K562 (cell line): ENCODE results near the gene NPEPL1. TPM values are rescaled to one million over a fixed set of nuclear protein-coding genes. Genes with fewer than 3 reads are reported as not detected.

Experiments used
- ATAC-seq: fragments of 200-7000 bp; cut with Tn5 transposase; 3 replicates; pipeline ENCODE4 v1.9.1; 2020; ENCODE audit warnings: moderate library complexity
- BruUV-seq: library from RNA; stranded (reverse); fragments of 400-500 nt; replicated peaks from 2 replicates; lab custom pipeline; 2021; lab: Mats Ljungman, UMichigan
- CTCF ChIA-PET: fragments of 300-600 bp; formaldehyde crosslinking; extraction: SDS; loops from one replicate; lab custom pipeline; 2021; ENCODE audit warnings: low intra/inter-chr PET ratio; lab: Yijun Ruan, JAX
- POLR2A ChIA-PET: fragments of 300-600, 350-650 bp; sonication (Branson Sonifier 250); formaldehyde crosslinking; extraction: SDS; loops from one replicate; lab custom pipeline; 2021; ENCODE audit warnings: antibody characterized with exemption, inconsistent platforms; lab: Yijun Ruan, JAX
- DNase-seq, 4 experiments: peaks; one replicate each; pipeline versions ENCODE4 v3.0.0 to v3.0.0-alpha.2; 2011 to 2018; ENCODE audit warnings: low spot score in 3 of 4, mixed read lengths in 3 of 4; ENCODE audit errors: extremely low read depth in 1 of 4
- FAIRE-seq: peaks from 2 replicates; lab custom pipeline; 2011; peaks lifted over from hg19 to GRCh38; lab: Jason Lieb, UNC
- H2AFZ ChIP-seq: 2 replicates; pipeline ENCODE4 v1.6.0; 2011; ENCODE audit warnings: low read depth, low read length, control low read depth, inconsistent platforms
- H3K27ac ChIP-seq: fragments of 200-600 bp; 3 replicates; pipeline ENCODE4 v1.8.0; 2011; ENCODE audit warnings: low read depth, mild to moderate bottlenecking, control low read depth, inconsistent platforms, low read length, moderate library complexity, mixed read lengths; ENCODE audit errors: extremely low read depth
- H3K27me3 ChIP-seq, 2 experiments: fragments of 300-600 bp in 1 of 2; 2 replicates in 1 of 2; 3 replicates in 1 of 2; pipeline versions ENCODE4 v1.6.0 to v1.8.0; 2011; ENCODE audit warnings: inconsistent platforms in 2 of 2, low read length in 2 of 2, mild to moderate bottlenecking in 1 of 2, mixed read lengths in 1 of 2, moderate library complexity in 1 of 2; ENCODE audit not compliant: control insufficient read depth in 2 of 2, insufficient read depth in 2 of 2
- H3K36me3 ChIP-seq: fragments of 300-600 bp; 3 replicates; pipeline ENCODE4 v1.8.0; 2011; ENCODE audit warnings: mild to moderate bottlenecking, low read length, inconsistent platforms; ENCODE audit not compliant: control insufficient read depth, insufficient read depth
- H3K4me1 ChIP-seq, 2 experiments: fragments of 200-600 bp in 1 of 2; replicated peaks in 1 of 2; 2 replicates in 1 of 2; 3 replicates in 1 of 2; pipeline versions ENCODE4 v1.5.1 to v1.8.0; 2011; ENCODE audit warnings: inconsistent platforms in 2 of 2, low read length in 2 of 2, mild to moderate bottlenecking in 1 of 2, mixed read lengths in 1 of 2, moderate library complexity in 1 of 2; ENCODE audit not compliant: control insufficient read depth in 2 of 2, insufficient read depth in 2 of 2
- H3K4me2 ChIP-seq: 2 replicates; pipeline ENCODE4 v1.6.1; 2011; ENCODE audit warnings: low read length, control low read depth, inconsistent platforms, mixed read lengths; ENCODE audit not compliant: insufficient read depth
- H3K4me3 ChIP-seq: fragments of 200-600 bp; sonication (generic), shearing (Covaris generic); 2 replicates; pipeline ENCODE4 v1.5.1; 2016; ENCODE audit warnings: control low read depth, inconsistent platforms
- H3K79me2 ChIP-seq: fragments of 200-600 bp; 3 replicates; pipeline ENCODE4 v1.8.0; 2011; ENCODE audit warnings: low read length, inconsistent platforms; ENCODE audit not compliant: control insufficient read depth, insufficient read depth
- H3K9ac ChIP-seq, 2 experiments: 2 replicates each; pipeline versions ENCODE4 v1.6.0 to v1.6.1; 2011; ENCODE audit warnings: low read depth in 2 of 2, low read length in 2 of 2, control low read depth in 1 of 2, inconsistent platforms in 1 of 2, mild to moderate bottlenecking in 1 of 2, mixed read lengths in 1 of 2; ENCODE audit not compliant: insufficient read depth in 1 of 2
- H3K9me1 ChIP-seq: one replicate; pipeline ENCODE4 v1.6.0; 2011; ENCODE audit warnings: inconsistent platforms, mild to moderate bottlenecking, low read length, moderate library complexity; ENCODE audit not compliant: control insufficient read depth, insufficient read depth
- H3K9me3 ChIP-seq: replicated peaks from 2 replicates; pipeline ENCODE4 v1.5.1; 2011; ENCODE audit warnings: low read depth, low read length, inconsistent platforms; ENCODE audit not compliant: control insufficient read depth, insufficient read depth
- H4K20me1 ChIP-seq: replicated peaks from 2 replicates; pipeline ENCODE4 v1.6.1; 2011; ENCODE audit warnings: low read length, inconsistent platforms, mixed read lengths; ENCODE audit not compliant: control insufficient read depth, insufficient read depth
- ARNT ChIP-seq, 2 experiments: fragments of 450-650 bp; IDR thresholded peaks; 2 replicates each; pipeline ENCODE4 v1.6.1; 2016; ENCODE audit warnings: mild to moderate bottlenecking in 1 of 2
- BRD4 ChIP-seq: fragments of 200-600 bp; sonication (generic); IDR thresholded peaks from 2 replicates; pipeline ENCODE4 v1.6.1; 2017; ENCODE audit warnings: inconsistent platforms
- CC2D1A ChIP-seq: fragments of 450-650 bp; IDR thresholded peaks from 2 replicates; pipeline ENCODE4 v1.6.1; 2017; ENCODE audit warnings: mild to moderate bottlenecking
- MAFK ChIP-seq: IDR thresholded peaks from 2 replicates; pipeline ENCODE4 v1.6.1; 2011; ENCODE audit warnings: low read length, improper control_type of control experiment
- PURB ChIP-seq: sonication (generic); formaldehyde crosslinking; IDR thresholded peaks from 2 replicates; pipeline ENCODE4 v1.9.0; 2021; ENCODE audit warnings: low read depth, mild to moderate bottlenecking, missing genetic modification reagents
- SMAD2 ChIP-seq: fragments of 150-350 bp; IDR thresholded peaks from 2 replicates; pipeline ENCODE4 v1.6.1; 2014; ENCODE audit warnings: low read depth, mild to moderate bottlenecking, low read length
- SREBF1 ChIP-seq: fragments of 150-350 bp; IDR thresholded peaks from 2 replicates; pipeline ENCODE4 v1.6.1; 2014; ENCODE audit warnings: antibody characterized with exemption, low read depth, low read length, borderline replicate concordance
- ZNF436 ChIP-seq: fragments of 250-450, 450-650 bp; sonication (Bioruptor Pico); formaldehyde crosslinking; IDR thresholded peaks from 2 replicates; pipeline ENCODE4 v1.7.0; 2020; ENCODE audit warnings: mild to moderate bottlenecking
- ZNF551 ChIP-seq: fragments of 250-450 bp; sonication (Bioruptor Pico); IDR thresholded peaks from 2 replicates; pipeline ENCODE4 v1.5.0; 2021; ENCODE audit warnings: mild to moderate bottlenecking, moderate library complexity
- ZNF589 ChIP-seq: fragments of 200-800 bp; sonication (Bioruptor generic); IDR thresholded peaks from 2 replicates; pipeline ENCODE4 v1.6.1; 2016; ENCODE audit warnings: low read depth, missing genetic modification characterization, missing compliant biosample characterization
- WGBS: fragments of 100-300 bp; shearing (Covaris generic); methylation state at CpG from one replicate; pipeline ENCODE4 v1.1.6; 2016; ENCODE audit warnings: low coverage, mixed read lengths; ENCODE audit not compliant: insufficient coverage; ENCODE audit errors: missing lambda C conversion rate; 5-methylcytosine and 5-hydroxymethylcytosine counted together
- in situ Hi-C: fragments of 300-500 bp; cut with MboI; formaldehyde crosslinking; loops from 4 replicates; pipeline ENCODE4 v1.15.0; 2018; ENCODE audit warnings: inconsistent platforms, mixed read lengths
- intact Hi-C: fragments of 100-400 bp; cut with micrococcal nuclease; formaldehyde crosslinking; loops from 2 replicates; pipeline ENCODE4 v1.14.2; 2022
- polyA plus RNA-seq, 8 experiments: library from polyadenylated mRNA; depleted of rRNA in 4 of 8; stranded (reverse) in 5 of 8; unstranded in 3 of 8; fragments of >200 nt; fragmentation: Nextera tagmentation in 2 of 8; fragmentation: Illumina TruSeq in 1 of 8; extraction: Ambion mirVana in 2 of 8; extraction: Trizol in 1 of 8; gene quantifications; 2 replicates each; pipeline versions ENCODE4 v1.2.1 to v1.2.3, GENCODE V29; 2011 to 2014; ENCODE audit warnings: inconsistent platforms in 1 of 8, missing spikeins in 1 of 8
- total RNA-seq, 7 experiments: library from RNA; depleted of rRNA in 6 of 7; stranded (reverse); fragments of >200 nt in 6 of 7; fragmentation: Illumina TruSeq in 2 of 7; extraction: Trizol in 2 of 7; gene quantifications; 2 replicates each; pipeline versions ENCODE4 v1.2.1 to v1.2.3, GENCODE V29; 2011 to 2021; ENCODE audit warnings: low replicate concordance in 1 of 7
- TF ChIP-seq, protein P1 (sequence below), 2 experiments: IDR thresholded peaks; 2 replicates each; pipeline ENCODE4 v1.6.1; 2012; ENCODE audit warnings: improper control_type of control experiment in 2 of 2, low read depth in 2 of 2, low read length in 2 of 2, borderline replicate concordance in 1 of 2
- TF ChIP-seq, protein P2 (sequence below): fragments of 450-650 bp; IDR thresholded peaks from 2 replicates; pipeline ENCODE4 v1.6.1; 2016; ENCODE audit warnings: low read depth

The NPEPL1 gene
- total and polyA plus RNA-seq, 9 of the 15 experiments (the other 6 are each of a cell fraction or from before 2014, with no cell fraction given), result 0.04 to 5.6 (median 0.94) TPM

DNA sequence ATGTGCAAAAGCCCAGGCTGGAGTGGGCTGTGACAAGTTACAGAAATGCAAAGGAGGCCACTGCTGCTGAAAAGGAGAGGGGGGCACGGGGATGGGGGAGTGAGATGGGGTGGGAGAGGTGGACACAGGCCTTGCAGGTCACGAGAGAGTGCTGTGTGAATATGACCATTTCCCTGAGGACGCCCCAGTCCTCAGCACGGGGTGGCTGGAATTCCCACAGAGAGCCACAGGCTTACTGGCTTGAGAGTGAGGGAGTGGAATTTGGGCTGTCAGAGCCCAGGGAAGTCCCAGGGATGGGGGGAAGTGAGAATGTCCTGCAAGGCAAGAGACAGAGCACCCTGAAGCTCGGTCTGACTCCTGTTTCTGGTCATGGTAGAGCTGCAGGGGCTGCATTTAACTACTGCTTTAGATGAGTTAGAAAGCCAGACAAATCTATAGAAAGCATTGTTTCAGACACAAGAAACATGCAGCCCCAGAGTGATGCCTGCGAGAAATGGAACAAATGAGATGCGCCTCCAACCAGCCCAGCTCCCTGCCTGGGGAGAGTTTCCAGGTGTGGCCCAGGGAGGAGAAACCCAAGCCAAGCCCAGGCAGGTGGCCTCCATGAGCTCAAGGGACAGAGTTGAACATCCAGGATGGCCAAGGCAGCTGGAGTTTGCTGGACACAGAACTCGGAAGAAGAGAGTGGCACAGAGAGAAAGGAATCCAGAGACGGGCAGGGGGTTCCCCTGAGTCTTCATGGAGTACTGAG lies 30.5 kb downstream of the NPEPL1 start:
- TF ChIP-seq BRD4 (no peak), CC2D1A (no peak), ARNT (IDR thresholded peaks at IDR 0.05) (no peak), ZNF436 (CRISPR knock-in tag) (no peak), PURB (CRISPR knock-in tag) (no peak), ZNF589 (no peak), SREBF1 (no peak), ZNF551 (CRISPR knock-in tag) (no peak), SMAD2 (no peak), MAFK (no peak)
- TF ChIP-seq, protein P1, sequence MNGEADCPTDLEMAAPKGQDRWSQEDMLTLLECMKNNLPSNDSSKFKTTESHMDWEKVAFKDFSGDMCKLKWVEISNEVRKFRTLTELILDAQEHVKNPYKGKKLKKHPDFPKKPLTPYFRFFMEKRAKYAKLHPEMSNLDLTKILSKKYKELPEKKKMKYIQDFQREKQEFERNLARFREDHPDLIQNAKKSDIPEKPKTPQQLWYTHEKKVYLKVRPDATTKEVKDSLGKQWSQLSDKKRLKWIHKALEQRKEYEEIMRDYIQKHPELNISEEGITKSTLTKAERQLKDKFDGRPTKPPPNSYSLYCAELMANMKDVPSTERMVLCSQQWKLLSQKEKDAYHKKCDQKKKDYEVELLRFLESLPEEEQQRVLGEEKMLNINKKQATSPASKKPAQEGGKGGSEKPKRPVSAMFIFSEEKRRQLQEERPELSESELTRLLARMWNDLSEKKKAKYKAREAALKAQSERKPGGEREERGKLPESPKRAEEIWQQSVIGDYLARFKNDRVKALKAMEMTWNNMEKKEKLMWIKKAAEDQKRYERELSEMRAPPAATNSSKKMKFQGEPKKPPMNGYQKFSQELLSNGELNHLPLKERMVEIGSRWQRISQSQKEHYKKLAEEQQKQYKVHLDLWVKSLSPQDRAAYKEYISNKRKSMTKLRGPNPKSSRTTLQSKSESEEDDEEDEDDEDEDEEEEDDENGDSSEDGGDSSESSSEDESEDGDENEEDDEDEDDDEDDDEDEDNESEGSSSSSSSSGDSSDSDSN (IDR thresholded peaks at IDR 0.05; ENCODE audit: borderline replicate concordance in 1 of 2, low read depth in 2 of 2, low read length in 2 of 2), result no peak
- TF ChIP-seq, protein P2, sequence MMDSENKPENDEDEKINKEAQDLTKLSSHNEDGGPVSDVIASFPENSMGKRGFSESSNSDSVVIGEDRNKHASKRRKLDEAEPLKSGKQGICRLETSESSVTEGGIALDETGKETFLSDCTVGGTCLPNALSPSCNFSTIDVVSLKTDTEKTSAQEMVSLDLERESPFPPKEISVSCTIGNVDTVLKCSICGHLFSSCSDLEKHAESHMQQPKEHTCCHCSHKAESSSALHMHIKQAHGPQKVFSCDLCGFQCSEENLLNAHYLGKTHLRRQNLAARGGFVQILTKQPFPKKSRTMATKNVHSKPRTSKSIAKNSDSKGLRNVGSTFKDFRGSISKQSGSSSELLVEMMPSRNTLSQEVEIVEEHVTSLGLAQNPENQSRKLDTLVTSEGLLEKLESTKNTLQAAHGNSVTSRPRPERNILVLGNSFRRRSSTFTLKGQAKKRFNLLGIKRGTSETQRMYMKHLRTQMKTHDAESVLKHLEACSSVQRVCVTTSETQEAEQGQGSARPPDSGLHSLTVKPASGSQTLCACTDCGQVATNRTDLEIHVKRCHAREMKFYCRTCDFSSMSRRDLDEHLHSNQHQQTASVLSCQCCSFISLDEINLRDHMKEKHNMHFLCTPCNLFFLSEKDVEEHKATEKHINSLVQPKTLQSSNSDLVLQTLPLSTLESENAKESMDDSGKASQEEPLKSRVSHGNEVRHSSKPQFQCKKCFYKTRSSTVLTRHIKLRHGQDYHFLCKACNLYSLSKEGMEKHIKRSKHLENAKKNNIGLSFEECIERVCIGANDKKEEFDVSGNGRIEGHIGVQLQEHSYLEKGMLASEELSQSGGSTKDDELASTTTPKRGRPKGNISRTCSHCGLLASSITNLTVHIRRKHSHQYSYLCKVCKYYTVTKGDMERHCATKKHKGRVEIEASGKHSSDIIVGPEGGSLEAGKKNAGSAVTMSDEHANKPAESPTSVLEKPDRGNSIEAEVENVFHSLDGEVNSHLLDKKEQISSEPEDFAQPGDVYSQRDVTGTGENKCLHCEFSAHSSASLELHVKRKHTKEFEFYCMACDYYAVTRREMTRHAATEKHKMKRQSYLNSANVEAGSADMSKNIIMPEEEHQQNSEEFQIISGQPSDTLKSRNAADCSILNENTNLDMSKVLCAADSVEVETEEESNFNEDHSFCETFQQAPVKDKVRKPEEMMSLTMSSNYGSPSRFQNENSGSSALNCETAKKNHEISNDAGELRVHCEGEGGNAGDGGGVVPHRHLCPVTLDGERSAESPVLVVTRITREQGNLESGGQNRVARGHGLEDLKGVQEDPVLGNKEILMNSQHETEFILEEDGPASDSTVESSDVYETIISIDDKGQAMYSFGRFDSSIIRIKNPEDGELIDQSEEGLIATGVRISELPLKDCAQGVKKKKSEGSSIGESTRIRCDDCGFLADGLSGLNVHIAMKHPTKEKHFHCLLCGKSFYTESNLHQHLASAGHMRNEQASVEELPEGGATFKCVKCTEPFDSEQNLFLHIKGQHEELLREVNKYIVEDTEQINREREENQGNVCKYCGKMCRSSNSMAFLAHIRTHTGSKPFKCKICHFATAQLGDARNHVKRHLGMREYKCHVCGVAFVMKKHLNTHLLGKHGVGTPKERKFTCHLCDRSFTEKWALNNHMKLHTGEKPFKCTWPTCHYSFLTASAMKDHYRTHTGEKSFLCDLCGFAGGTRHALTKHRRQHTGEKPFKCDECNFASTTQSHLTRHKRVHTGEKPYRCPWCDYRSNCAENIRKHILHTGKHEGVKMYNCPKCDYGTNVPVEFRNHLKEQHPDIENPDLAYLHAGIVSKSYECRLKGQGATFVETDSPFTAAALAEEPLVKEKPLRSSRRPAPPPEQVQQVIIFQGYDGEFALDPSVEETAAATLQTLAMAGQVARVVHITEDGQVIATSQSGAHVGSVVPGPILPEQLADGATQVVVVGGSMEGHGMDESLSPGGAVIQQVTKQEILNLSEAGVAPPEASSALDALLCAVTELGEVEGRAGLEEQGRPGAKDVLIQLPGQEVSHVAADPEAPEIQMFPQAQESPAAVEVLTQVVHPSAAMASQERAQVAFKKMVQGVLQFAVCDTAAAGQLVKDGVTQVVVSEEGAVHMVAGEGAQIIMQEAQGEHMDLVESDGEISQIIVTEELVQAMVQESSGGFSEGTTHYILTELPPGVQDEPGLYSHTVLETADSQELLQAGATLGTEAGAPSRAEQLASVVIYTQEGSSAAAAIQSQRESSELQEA, result no peak
- H3K4me1 ChIP-seq, result no peaks in the 10 kb centered on the region; a peak in 1 of 5 replicates
- H3K36me3 ChIP-seq, result no peaks in the 10 kb centered on the region
- H3K9me3 ChIP-seq, result no peaks in the 10 kb centered on the region; the same call in 1 of the 2 replicates
- no peaks in the 10 kb centered on the region for H3K9me1 ChIP-seq
- no TSS peak for BruUV-seq
- H3K9ac ChIP-seq, result no peak overlapping the region
- intact Hi-C loops (no loop called here), in situ Hi-C loops (no loop called here)
- no peaks in the 10 kb centered on the region for H3K79me2 ChIP-seq
- CTCF ChIA-PET, result no interaction called here
- 0% methylated on average over 9 of the region's 9 CpGs for WGBS
- POLR2A ChIA-PET, result interaction anchor here (0.6 kb wide), 1 partner anchor 897 kb away, joined by 3 read pairs; no protein-coding TSS in a partner anchor
- H3K27me3 ChIP-seq, result peaks cover 20 to 50% of the 10 kb centered on the region in 2 experiments; a peak in 4 of 5 replicates
- DNase-seq (peak in 1 of 4 experiments; percentile 3), ATAC-seq (no peak), FAIRE-seq (no peak)
- H3K4me3 ChIP-seq, result no peak overlapping the region
- H2AFZ ChIP-seq, result no peak overlapping the region
- H3K27ac ChIP-seq, result no peak overlapping the region
- no peak overlapping the region for H3K4me2 ChIP-seq
- no peaks in the 10 kb centered on the region for H4K20me1 ChIP-seq
